ENCODE measurements around the gene PBX3.

The PBX3 gene

GRCh38 chr9:126016579-126017290 lies 269.6 kb downstream of the PBX3 start:
- H3K4me3 ChIP-seq (ENCODE audit: low read depth, low read length): no peak overlapping the region
- TF ChIP-seq, protein P1, sequence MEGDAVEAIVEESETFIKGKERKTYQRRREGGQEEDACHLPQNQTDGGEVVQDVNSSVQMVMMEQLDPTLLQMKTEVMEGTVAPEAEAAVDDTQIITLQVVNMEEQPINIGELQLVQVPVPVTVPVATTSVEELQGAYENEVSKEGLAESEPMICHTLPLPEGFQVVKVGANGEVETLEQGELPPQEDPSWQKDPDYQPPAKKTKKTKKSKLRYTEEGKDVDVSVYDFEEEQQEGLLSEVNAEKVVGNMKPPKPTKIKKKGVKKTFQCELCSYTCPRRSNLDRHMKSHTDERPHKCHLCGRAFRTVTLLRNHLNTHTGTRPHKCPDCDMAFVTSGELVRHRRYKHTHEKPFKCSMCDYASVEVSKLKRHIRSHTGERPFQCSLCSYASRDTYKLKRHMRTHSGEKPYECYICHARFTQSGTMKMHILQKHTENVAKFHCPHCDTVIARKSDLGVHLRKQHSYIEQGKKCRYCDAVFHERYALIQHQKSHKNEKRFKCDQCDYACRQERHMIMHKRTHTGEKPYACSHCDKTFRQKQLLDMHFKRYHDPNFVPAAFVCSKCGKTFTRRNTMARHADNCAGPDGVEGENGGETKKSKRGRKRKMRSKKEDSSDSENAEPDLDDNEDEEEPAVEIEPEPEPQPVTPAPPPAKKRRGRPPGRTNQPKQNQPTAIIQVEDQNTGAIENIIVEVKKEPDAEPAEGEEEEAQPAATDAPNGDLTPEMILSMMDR (IDR thresholded peaks at IDR 0.05; ENCODE audit: control insufficient read depth, extremely low read depth, insufficient read depth): no peak
- no peak for DNase-seq (ENCODE audit: low read depth)
